K562 treated with DMSO at 1 percent for 12 hours (cell line): Measurements from ENCODE around the gene TMA7B. TPM values are rescaled to one million over a fixed set of nuclear protein-coding genes. Genes with fewer than 3 reads are reported as not detected.

Experiments
- total RNA-seq: library from RNA; unstranded; fragments of 300-600 nt; gene quantifications from 2 replicates; pipeline ENCODE4 v1.2.3, GENCODE V29; 2022; ENCODE audit not compliant: insufficient read depth

The TMA7B gene
- total RNA-seq: 0.96 and 2.0 TPM in 2 replicates

DNA sequence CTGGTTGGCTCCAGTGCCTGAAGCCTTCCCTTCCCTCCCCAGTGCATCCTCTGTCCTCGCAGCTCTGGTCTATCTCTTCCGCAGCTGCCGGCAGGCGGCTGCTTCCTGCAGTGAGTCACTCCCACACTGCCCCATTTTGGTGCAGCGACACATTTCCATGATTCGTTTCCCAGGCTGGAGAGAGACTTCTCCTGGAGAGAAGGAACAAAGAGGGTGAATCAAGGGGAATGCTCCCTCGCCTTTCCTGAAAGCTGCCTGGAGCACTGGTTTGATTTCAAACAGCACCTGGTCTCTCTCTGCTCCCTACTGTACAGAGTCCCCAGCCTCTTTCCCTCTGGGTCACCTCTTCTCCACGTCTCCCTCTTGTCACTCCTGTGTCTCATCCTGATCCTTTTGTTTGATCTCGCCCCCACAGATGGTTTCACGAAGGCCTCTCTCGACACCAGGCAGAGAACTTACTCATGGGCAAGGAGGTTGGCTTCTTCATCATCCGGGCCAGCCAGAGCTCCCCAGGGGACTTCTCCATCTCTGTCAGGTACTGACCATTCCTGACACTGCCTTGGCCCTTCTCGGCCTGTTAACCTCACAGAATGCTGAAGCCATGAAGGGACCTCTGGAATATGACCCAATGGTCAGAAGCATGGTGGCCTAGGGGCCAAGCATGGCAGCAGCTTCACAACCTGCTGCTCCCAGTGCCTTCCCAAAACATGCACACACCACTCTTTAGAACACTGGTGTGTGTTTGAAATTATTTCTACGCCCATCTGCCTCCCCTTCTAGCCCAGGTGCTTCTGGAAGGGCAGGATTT is at the start of gene TMA7B:
Gene TMA7B, plus strand, starts transcription at position 758 of the 808 bp plus-strand sequence. CDS start 3,978 bp downstream, outside the sequence.

DNA sequence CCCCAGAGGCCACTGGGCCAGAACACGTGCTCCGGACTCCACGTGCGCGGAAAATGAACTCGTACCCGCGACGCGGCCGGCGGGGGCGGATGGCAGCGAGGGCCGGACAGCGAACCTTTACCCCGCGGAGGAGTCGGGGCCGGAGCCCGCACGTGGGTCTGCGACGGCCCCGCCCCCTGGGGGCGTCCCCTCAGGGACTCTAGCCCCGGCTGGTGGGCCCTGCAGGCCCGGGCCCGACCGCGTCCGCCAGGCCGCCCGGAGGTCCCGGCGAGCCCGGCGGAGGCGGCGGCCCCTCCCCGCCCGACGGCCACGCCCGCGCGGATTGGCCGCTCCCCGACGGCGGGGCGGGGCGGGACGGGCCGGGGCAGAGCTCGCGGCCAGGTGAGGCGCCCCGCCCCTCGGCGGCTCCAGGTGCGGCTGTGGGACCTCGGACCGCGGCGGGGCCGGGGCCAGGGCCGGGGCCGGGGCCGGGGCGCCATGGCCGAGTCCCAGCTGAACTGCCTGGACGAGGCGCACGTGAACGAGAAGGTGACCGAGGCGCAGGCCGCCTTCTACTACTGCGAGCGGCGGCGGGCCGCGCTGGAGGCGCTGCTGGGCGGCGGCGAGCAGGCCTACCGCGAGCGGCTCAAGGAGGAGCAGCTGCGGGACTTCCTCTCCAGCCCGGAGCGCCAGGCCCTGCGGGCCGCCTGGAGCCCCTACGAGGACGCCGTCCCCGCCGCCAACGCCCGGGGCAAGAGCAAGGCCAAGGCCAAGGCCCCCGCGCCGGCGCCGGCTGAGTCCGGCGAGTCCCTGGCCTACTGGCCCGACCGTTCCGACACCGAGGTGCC is 34.6 kb downstream of the TMA7B start, which contains the start of gene FAM83F:
Gene FAM83F, plus strand, starts transcription at position 389 of the 827 bp plus-strand sequence. Its CDS starts 89 bp downstream, at position 478.

Other genes with a start within 250 kb of the TMA7B start
- 0.68 and 2.0 TPM in 2 replicates for gene ENTHD1, start 66.6 kb upstream of the TMA7B start, total RNA-seq
- 30.7 and 47.5 TPM in 2 replicates for gene GRAP2, start 59.3 kb upstream of the TMA7B start, total RNA-seq
- gene FAM83F, start 34.6 kb downstream of the TMA7B start, total RNA-seq: not detected in 2 replicates
- gene TNRC6B, start 217.5 kb downstream of the TMA7B start, total RNA-seq: 0.94 and 4.8 TPM in 2 replicates